KOPT-K1 (cell line): ENCODE measurements around the gene SLC4A8.
"Not testable (repeated sequence)": the region's sequence is repeated elsewhere in the genome, so short reads cannot be mapped to it uniquely, and the experiment has no call there.

Experiments
- H3K27ac ChIP-seq: fragments of 200-600 bp; sonication (generic); 2 replicates; pipeline ENCODE4 v1.5.1; 2016; ENCODE audit warnings: antibody characterized with exemption, mild to moderate bottlenecking, low read depth, low read length; ENCODE audit not compliant: poor library complexity, severe bottlenecking
- H3K36me3 ChIP-seq: fragments of 200-600 bp; sonication (generic); 2 replicates; pipeline ENCODE4 v1.5.1; 2017; ENCODE audit warnings: antibody characterized with exemption, mild to moderate bottlenecking, low read length, moderate library complexity; ENCODE audit not compliant: insufficient read depth
- H3K9me3 ChIP-seq: fragments of 200-600 bp; sonication (generic); 2 replicates; pipeline ENCODE4 v1.5.1; 2017; ENCODE audit warnings: antibody characterized with exemption, low read length, mild to moderate bottlenecking; ENCODE audit not compliant: insufficient read depth, poor library complexity, severe bottlenecking

Gene SLC4A8

GRCh38 chr12:51512438-51512837 lies 87.8 kb downstream of the SLC4A8 start:
- H3K36me3 ChIP-seq: no peaks in the 10 kb centered on the region
- H3K27ac ChIP-seq: no peak overlapping the region
- no peaks in the 10 kb centered on the region for H3K9me3 ChIP-seq

DNA sequence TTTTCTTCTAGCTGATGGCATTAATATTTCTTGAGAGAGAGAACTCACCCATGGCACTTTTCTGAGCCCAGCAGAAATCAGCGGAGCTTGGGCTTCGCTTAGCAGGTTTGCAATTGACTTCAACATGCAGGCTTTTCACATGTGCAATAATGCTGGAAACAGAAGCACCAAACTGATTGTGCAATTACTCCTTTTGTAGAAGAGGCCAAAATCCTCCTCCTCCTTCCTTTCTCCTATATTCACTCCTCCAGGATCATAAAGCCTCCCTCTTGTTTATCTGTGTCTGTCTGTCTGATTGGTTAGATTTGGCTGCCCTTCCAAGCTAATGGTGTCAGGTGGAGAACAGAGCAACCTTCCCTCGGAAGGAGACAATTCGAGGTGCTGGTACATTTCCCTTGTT lies 90.4 kb downstream of the SLC4A8 start:
- not testable (repeated sequence) for H3K27ac ChIP-seq, H3K9me3 ChIP-seq, H3K36me3 ChIP-seq

- Histone ChIP-seq H3K36me3 (no peaks in the 10 kb centered on the region), H3K27ac (no peak overlapping the region), H3K9me3 (no peaks in the 10 kb centered on the region)
Measured at GRCh38 chr12:51517316-51517715, 92.7 kb downstream of the SLC4A8 start.

- Histone ChIP-seq H3K9me3 (no peaks in the 10 kb centered on the region), H3K36me3 (no peaks in the 10 kb centered on the region), H3K27ac (no peak overlapping the region)
Measured at GRCh38 chr12:51517800-51518199, 93.2 kb downstream of the SLC4A8 start.

DNA sequence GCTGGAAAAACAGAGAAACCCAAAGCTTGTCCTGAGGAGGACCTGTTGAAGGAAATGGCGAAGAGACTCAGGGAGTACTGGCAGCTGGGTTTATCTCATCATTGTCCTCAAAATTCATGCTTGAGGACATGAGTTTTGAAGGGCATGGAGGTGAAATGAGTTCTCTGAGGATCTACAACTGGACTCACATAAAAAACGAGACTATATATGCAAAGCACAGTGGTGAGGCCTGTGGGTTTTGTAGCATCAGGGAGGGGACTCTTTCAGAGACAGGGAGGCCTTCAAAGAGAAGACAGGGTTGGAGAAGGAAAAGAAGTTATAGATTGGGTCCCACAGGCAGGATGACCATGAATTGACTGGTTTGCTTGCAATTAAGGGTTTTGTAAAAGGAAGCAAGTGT lies 95.1 kb downstream of the SLC4A8 start:
- no peaks in the 10 kb centered on the region for H3K36me3 ChIP-seq
- H3K9me3 ChIP-seq: no peaks in the 10 kb centered on the region
- H3K27ac ChIP-seq: no peak overlapping the region

- Histone ChIP-seq H3K36me3 (no peaks in the 10 kb centered on the region), H3K27ac (no peak overlapping the region), H3K9me3 (no peaks in the 10 kb centered on the region)
Measured at GRCh38 chr12:51520576-51521325, 96.1 kb downstream of the SLC4A8 start.

- no peaks in the 10 kb centered on the region for H3K9me3 ChIP-seq
- H3K36me3 ChIP-seq: no peaks in the 10 kb centered on the region
- no peak overlapping the region for H3K27ac ChIP-seq
Measured at GRCh38 chr12:51521554-51522276, 97.1 kb downstream of the SLC4A8 start.

DNA sequence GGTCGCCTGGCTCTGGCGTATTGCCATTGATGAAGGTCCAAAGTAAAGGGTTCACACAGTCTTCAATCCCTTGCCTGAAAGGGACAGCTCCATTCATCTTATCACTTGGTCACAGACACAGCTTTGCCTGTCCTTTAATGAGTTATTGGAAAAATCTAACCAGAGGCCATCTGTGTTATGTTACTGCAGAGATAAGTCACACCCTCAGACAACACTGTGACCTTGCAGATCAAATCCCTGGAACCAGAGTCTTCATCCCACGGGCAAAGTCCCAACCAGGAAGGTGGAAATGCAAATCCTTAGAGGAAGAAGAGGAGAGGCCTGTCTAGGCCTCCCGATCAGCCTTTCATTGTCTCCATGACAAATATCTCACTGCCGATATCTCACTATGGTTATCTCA lies 98.1 kb downstream of the SLC4A8 start:
- Histone ChIP-seq H3K9me3 (no peaks in the 10 kb centered on the region), H3K36me3 (no peaks in the 10 kb centered on the region), H3K27ac (no peak overlapping the region)

GRCh38 chr12:51524386-51524901 lies 99.8 kb downstream of the SLC4A8 start:
- H3K36me3 ChIP-seq: no peaks in the 10 kb centered on the region
- H3K9me3 ChIP-seq: no peaks in the 10 kb centered on the region
- no peak overlapping the region for H3K27ac ChIP-seq

DNA sequence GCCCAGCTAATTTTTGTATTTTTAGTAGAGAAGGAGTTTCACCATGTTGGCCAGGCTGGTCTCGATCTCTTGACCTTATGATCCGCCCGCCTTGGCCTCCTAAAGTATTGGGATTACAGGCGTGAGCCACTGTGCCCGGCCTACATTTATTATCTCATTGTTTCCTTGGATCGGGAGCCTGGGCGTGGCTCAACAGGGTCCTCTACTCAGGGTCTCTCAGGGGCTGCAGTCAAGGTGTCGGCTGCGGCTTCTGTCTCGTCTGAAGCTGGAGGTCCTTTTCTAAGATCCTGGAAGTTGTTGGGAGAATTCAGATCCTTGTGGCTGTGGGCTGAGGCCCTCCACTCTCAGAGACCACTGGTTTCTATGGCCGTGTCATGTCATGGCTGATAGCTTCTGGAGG lies 100.9 kb downstream of the SLC4A8 start:
- H3K27ac ChIP-seq: no peak overlapping the region
- H3K9me3 ChIP-seq: no peaks in the 10 kb centered on the region
- no peaks in the 10 kb centered on the region for H3K36me3 ChIP-seq

DNA sequence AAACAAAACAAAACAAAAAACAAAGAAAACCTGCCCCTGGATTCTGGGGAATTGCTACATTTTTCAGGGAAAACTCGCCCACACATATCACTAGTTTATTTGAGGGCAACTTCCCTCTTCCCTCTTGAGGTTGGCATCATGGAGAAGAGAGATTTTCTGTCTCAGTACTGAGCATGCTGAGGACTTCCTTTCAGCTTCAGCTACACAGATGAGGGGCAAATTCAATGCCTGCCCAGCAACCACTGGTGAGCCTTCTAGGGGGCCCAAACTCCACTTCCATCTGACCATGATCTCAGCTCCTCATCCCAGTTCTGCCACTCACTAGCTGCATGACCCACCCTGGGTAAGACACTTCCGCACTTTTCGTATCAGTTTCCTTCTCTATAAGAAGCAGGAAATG lies 103.3 kb downstream of the SLC4A8 start:
- H3K27ac ChIP-seq: no peak overlapping the region
- no peaks in the 10 kb centered on the region for H3K36me3 ChIP-seq
- H3K9me3 ChIP-seq: no peaks in the 10 kb centered on the region

GRCh38 chr12:51528852-51529650 lies 104.4 kb downstream of the SLC4A8 start:
- Histone ChIP-seq H3K27ac (no peak overlapping the region), H3K9me3 (no peaks in the 10 kb centered on the region), H3K36me3 (no peaks in the 10 kb centered on the region)

- no peaks in the 10 kb centered on the region for H3K36me3 ChIP-seq
- H3K27ac ChIP-seq: no peak overlapping the region
- no peaks in the 10 kb centered on the region for H3K9me3 ChIP-seq
Measured at GRCh38 chr12:51529651-51529970, 105.0 kb downstream of the SLC4A8 start.

- H3K27ac ChIP-seq: no peak overlapping the region
Measured at GRCh38 chr12:51530208-51530607, 105.6 kb downstream of the SLC4A8 start.

DNA sequence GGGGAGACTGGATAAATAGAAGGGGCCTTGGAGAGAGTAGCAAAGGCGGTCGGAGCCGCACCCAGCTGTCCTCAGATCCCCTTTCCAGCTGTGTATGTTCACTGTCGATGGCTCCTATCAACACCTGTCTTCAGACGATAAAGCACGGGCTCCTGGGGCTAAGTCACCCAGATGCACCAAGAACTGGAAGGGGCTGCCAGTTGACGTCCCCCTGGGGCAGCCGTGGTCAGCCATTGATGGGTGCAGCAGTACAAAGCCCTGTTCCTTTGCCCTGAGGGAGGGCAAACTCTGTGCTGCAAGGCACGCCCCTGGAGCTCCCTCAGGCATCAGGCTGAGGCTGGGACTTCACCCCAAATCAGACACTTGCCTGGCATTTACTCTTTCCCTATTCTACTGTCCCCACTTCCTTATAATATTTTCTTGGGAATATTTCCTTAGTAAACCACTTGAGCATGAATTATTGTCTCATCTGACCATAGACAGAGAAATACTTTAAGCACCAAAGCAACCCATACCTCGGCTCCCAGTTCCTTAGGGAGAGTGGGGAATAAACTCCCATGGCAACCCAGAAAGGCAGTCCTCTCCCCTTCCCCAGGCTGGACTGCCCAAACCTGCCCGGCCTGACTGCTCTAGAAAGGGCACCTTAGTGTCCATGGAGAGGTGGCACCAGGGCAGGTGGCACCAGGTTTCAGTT lies 106.8 kb downstream of the SLC4A8 start:
- no peaks in the 10 kb centered on the region for H3K36me3 ChIP-seq
- H3K9me3 ChIP-seq: no peaks in the 10 kb centered on the region
- H3K27ac ChIP-seq: no peak overlapping the region

More at GRCh38 chr12:51530208-51530607, 105.6 kb downstream of the SLC4A8 start:
- Histone ChIP-seq H3K9me3 (no peaks in the 10 kb centered on the region), H3K36me3 (no peaks in the 10 kb centered on the region)
